SHP77 (cell line): ENCODE results near the gene MAD1L1.
"Not testable (repeated sequence)": the region's sequence is repeated elsewhere in the genome, so short reads cannot be mapped to it uniquely, and the experiment has no call there.

ENCODE experiments used
- DNase-seq, 2 experiments: peaks; one replicate each; lab custom pipeline; 2025; lab: John Stamatoyannopoulos, UW

Gene MAD1L1

DNA sequence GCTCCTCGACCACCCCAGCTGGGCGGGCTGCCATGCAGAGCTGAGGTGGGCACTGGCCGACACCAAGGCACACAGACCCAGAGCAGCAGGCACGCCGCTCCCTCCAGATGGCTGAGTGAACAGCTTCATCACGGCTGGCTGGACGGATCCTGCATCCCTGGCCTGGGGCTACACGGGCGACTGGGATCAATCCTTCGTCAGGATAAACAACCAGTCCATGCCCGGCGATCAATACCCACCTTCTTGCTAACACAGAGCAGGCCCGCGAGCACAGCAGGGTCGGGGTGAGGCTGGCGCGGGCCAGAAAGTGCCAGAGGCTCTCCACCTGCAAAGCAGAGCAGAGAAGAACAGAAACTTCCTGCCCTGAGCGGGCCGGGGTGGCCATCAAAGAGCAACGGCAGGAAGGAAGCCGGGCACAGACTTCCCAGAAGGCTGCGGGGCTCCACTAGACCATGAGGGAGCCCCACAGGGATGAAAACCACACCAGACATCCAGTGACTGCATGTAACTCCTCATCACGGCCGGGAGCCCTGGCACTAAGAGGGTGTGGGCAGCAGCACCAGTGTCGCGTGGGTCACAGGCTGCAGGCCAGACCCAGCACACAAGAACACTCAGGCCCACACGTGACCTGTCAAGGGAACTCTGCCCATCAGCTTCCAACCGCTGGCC lies 166.4 kb downstream of the MAD1L1 start:
- no peak for DNase-seq

DNA sequence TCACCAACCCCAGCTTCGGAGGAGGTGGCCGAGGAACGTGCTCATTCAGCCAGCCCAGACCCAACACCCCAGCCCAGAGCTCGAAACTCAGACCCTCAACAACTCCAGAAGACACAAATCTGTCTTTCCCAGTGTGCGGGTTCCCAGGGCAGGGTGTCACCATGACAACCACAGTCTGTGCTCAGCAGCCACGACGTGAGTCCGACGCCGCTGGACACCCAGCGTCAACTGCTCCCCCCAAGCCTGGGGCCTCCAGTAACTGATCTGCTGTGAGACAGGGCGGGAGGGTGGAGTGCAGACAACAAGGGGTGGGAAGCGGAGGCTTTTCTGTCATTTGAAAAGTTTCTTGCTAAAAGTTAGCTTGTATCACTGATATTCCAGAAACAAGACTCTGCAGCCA lies 167.2 kb downstream of the MAD1L1 start:
- DNase-seq = no peak

DNA sequence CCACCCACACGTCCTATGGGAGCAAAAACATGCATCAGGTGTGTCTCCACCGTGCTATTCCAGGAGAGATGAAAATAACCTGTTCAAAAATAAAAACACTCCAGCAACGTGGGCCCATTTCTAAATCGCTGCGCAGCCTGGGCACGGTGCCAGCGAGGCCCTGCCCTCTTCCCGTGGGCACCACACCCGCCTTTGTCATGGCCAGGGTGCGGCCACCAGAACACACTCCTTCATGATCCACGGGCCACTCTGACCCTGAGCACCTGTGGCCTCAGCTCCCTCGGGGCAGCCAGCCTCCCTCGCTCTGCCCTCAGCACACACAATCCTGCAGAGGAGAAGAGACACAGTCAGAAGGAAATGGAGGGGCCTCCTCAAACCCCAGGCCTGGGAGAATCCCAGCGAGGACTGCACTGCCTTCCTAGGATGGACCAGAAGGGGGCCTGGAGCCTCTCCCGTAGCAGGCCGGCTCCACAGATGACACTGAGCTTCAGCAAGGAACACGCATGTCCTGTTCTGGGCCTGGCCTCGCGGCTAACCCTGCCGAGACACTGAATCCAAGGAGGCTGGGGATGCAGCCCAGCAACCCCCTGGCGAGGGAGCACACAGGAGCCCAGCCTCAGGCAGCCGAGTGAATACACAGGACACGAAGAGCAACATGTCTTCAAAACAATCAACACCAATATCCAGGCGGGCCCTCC lies 169.0 kb downstream of the MAD1L1 start:
- DNase-seq = peak in 1 of 2 experiments; percentile 7

DNA sequence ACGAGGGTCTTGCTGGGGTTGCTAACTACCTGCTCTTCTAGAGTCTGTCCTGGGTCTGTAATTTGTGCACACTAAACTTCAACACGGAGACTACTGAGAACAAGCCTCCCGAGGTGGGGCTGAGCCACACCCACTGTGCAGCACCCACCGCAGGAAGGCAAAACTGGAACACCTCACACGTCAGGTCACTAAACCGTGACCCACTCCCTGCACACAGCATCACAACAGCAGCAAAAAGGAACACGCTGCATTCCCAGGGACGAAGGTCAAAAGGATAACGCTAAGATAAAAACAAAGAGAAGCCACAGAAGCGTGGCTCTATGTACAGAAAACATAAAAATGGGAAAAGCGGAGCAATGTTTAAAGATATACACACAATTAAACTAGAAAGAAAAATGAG lies 170.1 kb downstream of the MAD1L1 start:
- no peak for DNase-seq

DNA sequence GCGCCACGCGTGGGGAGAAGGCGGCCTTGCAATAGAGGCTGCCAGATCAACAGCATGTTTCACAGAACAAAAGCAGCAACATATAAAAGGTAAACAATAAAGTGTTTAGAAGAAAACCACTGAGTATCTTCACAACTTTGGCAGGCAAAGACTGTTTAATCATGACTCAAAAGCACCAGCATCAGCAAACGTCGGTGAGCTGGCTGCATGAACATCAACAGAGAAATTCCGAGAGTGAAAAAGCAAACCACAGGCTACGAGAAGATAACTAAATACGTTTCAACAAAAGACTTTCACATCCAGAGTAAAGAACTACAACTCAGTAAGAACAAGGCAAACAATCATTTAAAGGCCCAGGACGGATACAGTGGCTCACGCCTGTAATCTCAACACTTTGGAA lies 172.0 kb downstream of the MAD1L1 start:
- DNase-seq = no peak

DNA sequence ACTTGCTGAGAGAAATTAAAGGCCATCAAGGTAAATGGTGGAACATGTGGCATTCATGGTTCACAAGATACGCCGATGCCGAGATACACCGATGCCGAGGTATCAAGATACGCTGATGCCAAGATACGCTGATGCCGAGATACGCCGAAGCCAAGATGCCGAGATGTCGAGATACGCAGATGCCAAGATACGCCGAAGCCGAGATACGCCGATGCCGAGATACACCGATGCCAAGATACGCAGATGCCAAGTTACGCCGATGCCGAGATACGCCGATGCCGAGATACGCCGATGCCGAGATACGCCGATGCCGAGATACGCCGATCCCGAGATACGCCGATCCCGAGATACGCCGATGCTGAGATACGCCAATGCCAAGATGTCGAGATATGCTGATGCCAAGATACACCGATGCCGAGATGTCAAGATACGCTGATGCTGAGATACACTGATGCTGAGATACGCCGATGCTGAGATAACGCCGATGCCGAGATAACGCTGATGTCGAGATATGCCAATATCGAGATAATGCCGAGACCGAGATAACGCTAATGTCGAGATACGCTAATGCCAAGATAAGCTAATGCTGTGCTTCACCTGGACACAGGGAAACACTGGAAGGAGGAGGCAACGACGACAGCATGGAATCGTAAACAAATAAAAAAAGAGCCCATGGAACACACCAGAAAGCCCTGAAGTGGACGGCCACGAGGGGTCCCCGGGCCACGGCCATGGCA lies 172.6 kb downstream of the MAD1L1 start:
- DNase-seq = no peak

DNA sequence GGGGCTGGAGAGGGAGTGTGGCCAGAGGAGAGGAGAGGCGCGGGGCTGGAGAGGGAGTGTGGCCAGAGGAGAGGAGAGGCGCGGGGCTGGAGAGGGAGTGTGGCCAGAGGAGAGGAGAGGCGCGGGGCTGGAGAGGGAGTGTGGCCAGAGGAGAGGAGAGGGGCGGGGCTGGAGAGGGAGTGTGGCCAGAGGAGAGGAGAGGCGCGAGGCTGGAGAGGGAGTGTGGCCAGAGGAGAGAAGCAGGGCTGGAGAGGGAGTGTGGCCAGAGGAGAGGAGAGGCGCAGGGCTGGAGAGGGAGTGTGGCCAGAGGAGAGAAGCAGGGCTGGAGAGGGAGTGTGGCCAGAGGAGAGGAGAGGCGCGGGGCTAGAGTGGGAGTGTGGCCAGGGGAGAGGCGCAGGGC lies 174.5 kb downstream of the MAD1L1 start:
- DNase-seq = not testable (repeated sequence)

DNA sequence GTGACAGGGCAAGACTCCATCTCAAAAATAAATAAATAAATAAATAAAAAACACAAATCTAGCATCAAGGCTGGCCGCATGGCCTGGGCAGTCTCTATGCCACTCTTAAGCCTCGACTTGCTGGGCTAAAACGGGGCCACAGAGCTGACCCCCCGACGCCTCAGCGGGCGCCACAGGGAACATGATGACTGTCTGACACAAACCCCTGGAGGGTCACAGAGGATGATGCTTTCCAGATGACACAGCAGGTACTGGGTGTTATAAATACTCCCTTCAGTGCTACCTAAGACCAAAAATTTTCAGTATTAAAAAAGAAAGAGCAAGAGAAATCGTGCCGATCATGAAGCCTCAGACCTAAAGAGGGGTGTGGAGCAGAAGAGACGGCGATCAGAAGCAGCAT lies 176.8 kb downstream of the MAD1L1 start:
- DNase-seq = no peak

DNA sequence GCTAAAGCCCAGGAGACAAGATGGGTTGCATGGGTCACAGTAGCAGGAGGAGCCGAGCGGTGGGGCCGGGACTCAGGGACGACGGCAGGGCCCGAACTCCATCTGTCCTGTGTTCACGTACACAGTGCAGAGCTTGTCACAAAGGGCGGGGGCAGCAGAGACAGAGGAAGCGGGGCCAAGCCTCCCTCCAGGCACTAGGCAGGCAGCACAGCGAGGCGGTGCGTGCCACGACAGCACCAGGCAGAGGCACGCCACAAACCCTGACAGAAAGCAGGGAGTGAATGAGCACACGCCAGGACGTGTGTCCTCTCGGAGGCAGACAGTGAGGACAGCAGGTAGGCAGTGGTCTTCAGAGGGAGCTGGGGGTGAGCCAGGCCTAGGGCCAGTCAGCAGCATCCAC lies 177.8 kb downstream of the MAD1L1 start:
- no peak for DNase-seq

DNA sequence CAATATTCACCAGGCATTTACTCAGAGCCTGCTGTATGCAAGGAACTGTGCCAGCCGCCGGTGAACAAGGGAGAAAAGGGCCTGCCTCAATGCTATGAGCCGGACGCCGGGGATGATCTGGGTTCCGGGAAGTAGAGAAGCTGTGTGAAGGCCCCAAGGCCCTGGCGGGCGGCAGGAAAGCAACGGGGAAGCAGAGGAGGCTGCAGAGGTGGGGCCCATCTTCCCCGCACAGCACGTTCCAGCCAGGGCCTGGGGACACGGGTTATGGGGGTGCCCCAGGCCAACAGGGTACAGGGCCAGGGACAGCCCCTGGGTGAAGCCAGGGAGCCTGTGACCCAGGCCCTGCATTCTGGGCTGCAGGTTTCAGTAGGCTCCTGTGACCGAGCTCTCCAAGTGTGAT lies 179.3 kb downstream of the MAD1L1 start:
- DNase-seq = no peak

DNA sequence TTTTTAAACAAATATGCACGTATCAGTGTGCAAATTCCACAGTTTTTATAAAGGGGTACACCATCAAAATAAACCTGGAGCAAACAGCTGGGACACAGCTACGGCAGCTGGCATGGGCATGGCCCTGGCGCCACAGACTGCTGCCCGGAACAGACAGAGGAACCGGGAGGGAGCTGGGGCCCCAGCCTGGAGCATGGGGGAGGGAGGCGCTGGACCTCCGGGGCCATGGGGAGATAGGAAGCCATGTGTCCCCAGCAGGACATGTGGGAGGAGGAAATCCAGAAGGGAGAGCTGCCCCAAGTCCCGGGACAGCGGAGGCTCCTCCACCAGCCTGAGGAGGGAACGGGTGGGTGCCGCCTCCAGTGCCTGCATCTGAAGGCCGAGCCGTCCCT lies 180.1 kb downstream of the MAD1L1 start:
- peak in 1 of 2 experiments; percentile 31 for DNase-seq

DNA sequence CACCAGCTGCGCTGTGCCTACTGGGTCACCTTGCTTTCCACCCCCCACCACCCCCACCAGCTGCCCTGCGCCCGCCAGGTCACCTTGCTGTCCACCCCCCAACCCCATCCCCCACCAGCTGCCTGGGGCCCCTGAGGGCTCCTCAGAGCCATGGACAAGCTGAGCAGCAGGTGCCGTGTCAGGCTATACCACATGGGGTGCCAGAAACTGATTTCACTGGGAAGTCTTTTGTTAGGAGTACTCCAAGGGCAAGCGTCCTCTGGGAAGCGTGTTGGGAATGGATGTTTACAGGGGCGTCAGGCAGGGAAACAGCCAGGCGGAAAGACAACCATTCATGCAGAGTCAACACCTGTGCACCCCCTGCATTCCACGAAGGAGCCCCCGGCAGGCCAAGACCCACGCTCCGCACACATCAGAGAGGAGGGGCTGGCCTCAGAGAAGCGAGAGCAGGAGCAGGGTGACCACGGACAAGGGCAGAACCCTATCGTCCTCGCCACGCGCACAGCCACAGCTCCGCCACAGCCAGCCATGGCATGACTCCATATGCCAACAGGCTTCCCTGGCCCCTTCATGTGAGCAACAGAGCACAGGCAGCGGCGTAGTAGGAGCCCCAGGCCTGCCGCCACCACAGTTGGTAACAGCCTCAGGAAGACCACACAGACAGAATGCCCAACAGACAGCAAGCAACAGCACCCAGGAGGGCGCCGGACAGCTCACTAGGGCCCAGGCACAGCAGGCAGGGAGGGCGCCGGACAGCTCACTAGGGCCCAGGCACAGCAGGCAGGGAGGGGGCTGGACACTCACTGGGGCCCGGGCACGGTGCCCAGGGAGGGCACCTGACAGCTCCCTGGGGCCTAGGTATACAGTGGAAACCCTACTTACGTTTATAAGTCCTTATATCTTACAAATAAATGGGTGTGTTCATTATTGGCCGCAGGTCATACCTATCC lies 180.8 kb downstream of the MAD1L1 start:
- DNase-seq = peak; percentile 15 to 58

DNA sequence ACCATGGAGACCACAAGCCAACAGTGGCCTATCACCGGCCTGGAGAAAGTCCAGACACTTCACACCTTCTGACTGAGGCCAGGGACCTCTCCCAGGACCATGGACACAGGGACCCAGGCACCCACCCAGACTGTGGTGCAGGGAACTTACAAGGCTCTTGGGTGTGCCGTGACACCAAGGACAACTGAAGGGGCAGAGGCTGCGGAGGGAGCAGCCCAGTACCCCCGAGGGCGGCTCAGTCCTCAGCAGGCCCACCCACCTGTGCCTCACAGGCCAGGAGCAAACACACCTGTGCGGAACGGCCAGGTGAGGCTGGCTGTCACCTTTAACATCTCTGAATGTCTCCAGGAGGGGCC lies 182.3 kb downstream of the MAD1L1 start:
- no peak for DNase-seq

DNA sequence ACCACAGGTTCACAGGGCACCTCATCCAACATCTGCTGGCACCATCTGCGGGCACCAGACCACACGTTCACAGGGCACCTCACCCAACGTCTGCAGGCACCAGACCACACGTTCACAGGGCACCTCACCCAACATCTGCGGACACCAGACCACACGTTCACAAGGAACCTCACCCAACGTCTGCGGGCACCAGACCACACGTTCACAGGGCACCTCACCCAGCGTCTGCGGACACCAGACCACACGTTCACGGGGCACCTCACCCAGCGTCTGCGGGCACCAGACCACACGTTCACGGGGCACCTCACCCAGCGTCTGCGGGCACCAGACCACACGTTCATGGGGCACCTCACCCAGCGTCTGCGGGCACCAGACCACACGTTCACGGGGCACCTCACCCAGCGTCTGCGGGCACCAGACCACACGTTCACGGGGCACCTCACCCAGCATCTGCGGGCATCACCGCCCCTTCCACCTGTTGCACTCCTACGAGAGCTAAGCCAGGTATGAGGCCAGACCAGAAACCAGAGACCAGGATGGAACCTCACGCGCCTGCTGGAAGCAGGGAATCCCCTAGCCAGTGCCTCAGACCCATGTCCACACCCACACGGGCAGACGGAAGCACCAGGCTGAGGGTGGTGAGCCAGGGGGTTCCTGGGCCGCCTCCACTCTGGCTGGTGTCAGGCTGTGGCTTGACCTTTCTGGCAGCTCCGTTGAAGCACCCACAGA lies 182.8 kb downstream of the MAD1L1 start:
- no peak for DNase-seq

DNA sequence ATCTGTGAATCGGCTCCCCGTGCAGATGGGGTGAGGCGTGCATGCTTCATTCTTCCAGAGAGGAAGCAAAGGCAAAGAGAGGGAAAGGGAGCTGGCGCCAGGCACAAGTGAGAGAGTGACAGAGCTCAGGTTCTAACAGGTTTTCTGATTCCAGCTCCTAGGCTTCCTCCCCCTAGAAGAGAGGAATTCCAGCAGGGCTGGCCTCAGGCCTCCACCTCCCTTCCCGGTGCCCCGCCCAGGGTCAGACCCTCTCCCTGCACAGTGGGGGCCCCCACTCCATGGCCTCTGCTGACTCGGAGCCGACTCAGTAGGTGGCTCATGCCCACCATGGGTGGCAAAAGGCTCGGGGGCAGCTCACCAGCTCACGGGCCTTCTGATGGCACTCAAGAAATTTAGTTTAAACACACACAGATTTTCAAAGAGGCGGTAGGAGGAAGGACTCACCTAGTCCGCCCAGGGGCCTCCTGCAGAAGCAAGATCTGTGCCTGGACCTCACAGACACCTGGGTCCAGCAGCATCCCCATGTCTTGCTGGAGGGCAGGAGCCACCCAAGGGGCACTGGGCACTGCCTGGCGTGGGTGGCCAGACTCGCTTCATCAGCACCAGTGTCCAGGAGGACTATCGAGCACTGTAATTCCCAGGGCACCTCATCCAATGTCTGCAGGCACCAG lies 183.5 kb downstream of the MAD1L1 start:
- DNase-seq = no peak

DNA sequence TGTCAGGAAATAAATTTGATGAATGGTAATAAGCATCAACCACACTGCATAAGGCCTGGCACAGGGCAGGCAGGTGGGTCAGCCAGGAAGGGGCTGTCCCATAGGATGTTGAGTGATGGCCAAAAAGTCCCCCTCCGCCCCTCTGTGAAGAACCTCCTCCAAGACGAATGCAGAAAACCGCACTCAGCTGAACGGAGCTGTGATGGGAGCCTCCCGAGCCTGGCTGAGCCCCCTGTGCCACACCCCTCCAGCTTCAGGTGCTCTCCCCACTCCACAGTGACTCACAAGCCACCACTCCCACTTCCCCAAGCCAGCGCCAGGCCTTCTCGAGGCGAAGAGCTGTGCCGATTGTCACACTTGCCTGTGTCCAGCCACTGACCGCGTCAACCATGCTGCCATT lies 184.2 kb downstream of the MAD1L1 start:
- no peak for DNase-seq

DNA sequence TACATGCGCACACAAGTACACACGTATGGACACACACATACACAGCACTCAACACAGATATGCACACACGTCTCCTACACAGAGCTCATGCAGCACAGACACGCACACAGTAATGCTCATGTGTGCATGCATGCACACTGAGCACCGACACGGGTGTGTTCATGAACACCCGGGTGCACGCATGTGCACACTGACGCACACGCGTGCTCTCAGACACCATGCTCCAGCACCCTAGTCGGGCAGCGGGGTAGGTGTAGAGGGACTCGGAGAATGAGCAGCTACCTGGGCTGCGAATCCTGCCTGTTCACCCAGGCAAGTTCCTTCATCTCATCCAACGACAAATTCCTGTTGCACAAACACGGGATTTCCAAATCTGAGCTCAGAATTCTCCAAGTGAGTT lies 184.7 kb downstream of the MAD1L1 start:
- no peak for DNase-seq

DNA sequence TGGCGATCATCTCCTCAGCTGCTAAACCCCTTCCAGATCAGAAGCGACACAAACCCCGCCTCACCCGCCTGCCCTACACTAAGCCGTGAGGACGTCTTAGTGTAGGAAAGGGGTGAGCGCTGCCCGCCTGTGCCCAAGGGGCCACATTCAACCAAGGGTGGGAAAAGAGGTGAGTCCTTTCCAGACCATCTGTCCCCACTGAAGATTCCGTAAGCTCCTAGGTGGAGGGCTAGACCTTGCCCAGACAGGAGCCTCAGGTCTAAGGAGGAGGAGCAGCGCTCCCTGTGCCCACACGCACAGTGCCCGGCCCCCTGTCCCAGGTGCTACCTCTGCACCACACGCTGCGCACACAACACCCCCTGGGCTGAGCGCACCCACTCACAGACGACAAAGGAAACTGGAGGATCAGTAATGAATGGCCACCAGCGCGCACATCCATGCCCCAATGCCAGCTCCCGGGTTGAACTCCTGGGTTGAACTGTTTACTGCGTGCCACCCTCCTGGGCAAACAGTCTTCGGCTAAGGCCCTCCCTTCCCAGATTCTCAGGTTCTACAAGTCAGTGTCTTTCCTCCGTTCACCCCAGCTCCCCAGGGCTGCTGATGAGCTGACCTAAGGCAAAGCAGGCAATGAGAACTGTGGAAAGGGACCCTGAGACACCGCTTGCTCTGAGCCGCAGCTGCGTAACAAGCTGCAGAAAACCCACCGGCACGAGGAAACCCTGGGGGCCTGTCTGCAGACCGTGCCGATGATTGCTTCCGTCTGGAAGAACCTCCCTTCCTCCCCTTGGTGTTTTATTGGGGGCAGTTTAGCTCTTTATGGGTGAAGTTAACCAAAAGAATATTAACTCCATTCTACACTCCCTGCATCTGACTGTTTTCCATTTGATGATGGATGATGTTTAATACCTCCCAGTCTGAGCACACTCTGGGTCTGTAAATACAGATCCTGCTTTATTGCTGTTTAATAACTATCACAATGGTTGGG lies 185.9 kb downstream of the MAD1L1 start:
- no peak for DNase-seq

DNA sequence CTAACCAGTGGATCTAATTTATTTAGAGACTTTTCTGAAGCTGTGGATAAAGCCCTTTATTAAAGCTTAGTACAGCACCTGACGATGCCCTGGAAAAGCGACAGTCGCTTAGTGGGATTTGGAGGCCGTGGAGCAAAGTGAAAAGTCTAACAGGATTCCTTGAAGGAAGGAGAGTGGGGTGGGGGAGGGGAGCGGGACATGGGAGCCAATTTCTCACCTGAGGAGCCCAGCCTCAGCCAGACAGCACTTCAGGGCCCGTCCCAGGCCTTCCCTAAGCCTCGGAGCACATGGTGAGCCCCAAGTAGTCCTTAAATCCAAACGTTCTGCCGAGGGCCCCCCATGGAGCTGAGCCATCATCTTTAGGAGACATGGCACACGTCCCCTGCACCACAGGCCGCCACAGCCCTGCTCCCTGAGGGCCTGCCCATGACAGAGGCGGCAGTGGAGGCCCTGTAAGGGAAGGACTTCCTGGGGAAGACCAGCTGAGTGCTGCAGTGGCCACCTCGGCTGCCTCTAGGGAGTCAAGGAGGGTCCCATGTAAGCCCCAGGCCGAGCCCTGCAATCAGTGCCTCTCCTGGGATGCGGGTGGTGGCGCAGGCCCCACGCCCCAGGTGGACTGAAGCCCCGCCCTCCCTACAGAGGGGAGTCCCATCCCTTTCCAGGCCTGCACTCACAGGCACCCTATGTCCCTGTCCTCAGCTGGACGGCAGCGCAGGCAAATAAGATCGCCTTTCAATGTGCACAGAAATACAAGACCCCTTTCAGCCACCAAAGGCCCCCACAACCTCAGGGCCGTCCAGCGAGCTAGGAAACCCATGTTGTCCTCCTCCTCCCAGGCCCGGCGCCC lies 187.0 kb downstream of the MAD1L1 start:
- DNase-seq = no peak
